Pancreas (tissue), 10 donors: ENCODE measurements around the gene ELMO2. TPM values are rescaled to one million over a fixed set of nuclear protein-coding genes. Genes with fewer than 3 reads are reported as not detected.
"Not testable (repeated sequence)": the region's sequence is repeated elsewhere in the genome, so short reads cannot be mapped to it uniquely, and the experiment has no call there.

ENCODE experiments used
- ATAC-seq, 4 donors: fragments of 200-7000 bp; cut with Tn5 transposase; one replicate each; pipeline versions ENCODE4 v1.8.0 to v1.9.1; 2020; ENCODE audit warnings: mild to moderate bottlenecking in 4 of 4, moderate library complexity in 4 of 4
- DNase-seq, 6 donors: peaks; one replicate each; pipeline ENCODE4 v3.0.0-alpha.2; 2020
- FAIRE-seq: peaks from 2 replicates; lab custom pipeline; 2012; peaks lifted over from hg19 to GRCh38; lab: Jason Lieb, UNC
- H3K27ac ChIP-seq, 4 donors: fragments of 200-600 bp; sonication (generic); 1 replicate in 3 of 4; 2 replicates in 1 of 4; pipeline versions ENCODE4 v1.5.0 to v1.8.0; 2020
- H3K27me3 ChIP-seq, 4 donors: fragments of 200-600 bp; one replicate each; pipeline ENCODE4 v1.8.0; 2021
- H3K36me3 ChIP-seq, 3 donors: fragments of 200-600 bp; sonication (generic) in 1 of 3; one replicate each; pipeline versions ENCODE4 v1.5.0 to v1.8.0; 2020 to 2021
- H3K4me1 ChIP-seq, 3 donors: fragments of 200-600 bp; one replicate each; pipeline ENCODE4 v1.8.0; 2021
- H3K4me3 ChIP-seq, 4 donors: fragments of 200-600 bp; sonication (generic) in 2 of 4; one replicate each; pipeline versions ENCODE4 v1.5.0 to v1.8.0; 2020 to 2021
- H3K9me3 ChIP-seq, 4 donors: fragments of 200-600 bp; one replicate each; pipeline ENCODE4 v1.8.0; 2021
- CTCF ChIP-seq, 4 donors: fragments of 200-600 bp; sonication (generic) in 3 of 4; IDR thresholded peaks; one replicate each; pipeline versions ENCODE4 v1.5.0 to v1.8.0; 2021; ENCODE audit warnings: antibody characterized with exemption in 4 of 4
- WGBS, 2 donors: extraction: QIAGEN DNeasy Blood & Tissue Kit; methylation state at CpG; one replicate each; pipeline ENCODE4 v1.1.7; 2013; 5-methylcytosine and 5-hydroxymethylcytosine counted together
- intact Hi-C, 3 donors: fragments of 100-400 bp; cut with DNase I; formaldehyde crosslinking; loops; one replicate each; pipeline versions ENCODE4 v1.11.1 to v1.14.2; 2022
- polyA plus RNA-seq, 2 donors: library from polyadenylated mRNA; stranded (reverse); fragments of 200-250 nt; gene quantifications; one replicate each; pipeline ENCODE4 v1.2.3, GENCODE V29; 2013
- total RNA-seq, 6 donors: library from RNA; stranded (reverse); fragmentation: NEBNext Ultra II Directional in 4 of 6; extraction: Animal tissue kit (Norgen Biotek cat#: 25700) in 4 of 6; gene quantifications; one replicate each; pipeline versions ENCODE4 v1.2.1 to v1.2.4, GENCODE V29; 2021 to 2023
- donor health status: healthy with polysubstance abuse.
- donor health status: DM: no; HTN: no; CAD: no; lungs with moderate emphysema.
- donor health status: DM: no; HTN: no; CAD: no.
- donor health status: control.
- donor health status: control.
- donor health status: Bipolar disorder and iron deficiency.
- donor health status: DM: yes; HTN: yes; CAD: no.
- donor health status: DM: no; HTN: no; CAD: no.
- donor health status: DM: no; HTN: no; CAD: no.
- donor health status: DM: yes; HTN: yes; CAD: no.

Gene ELMO2
- total and polyA plus RNA-seq, 8 donors: 16.7 to 32.6 (median 27.7) TPM

GRCh38 chr20:46388201-46388836 lies 18.1 kb downstream of the ELMO2 start:
- no peaks in the 10 kb centered on the region for H3K4me1 ChIP-seq
- no peak overlapping the region for H3K27ac ChIP-seq
- H3K9me3 ChIP-seq: no peaks in the 10 kb centered on the region
- no peak overlapping the region for H3K4me3 ChIP-seq
- FAIRE-seq (no peak), ATAC-seq (peak in 2 of 4 donors; percentile 22 to 47), DNase-seq (no peak)
- TF ChIP-seq CTCF (IDR thresholded peaks at IDR 0.05): no peak
- intact Hi-C loops: no loop called here
- no peaks in the 10 kb centered on the region for H3K27me3 ChIP-seq
- peaks cover 0 to 78% (median 17%) of the 10 kb centered on the region in 3 donors for H3K36me3 ChIP-seq
- WGBS, 2 donors: 62 to 64% methylated on average over 5 of the region's 5 CpGs

GRCh38 chr20:46387054-46387453 lies 19.4 kb downstream of the ELMO2 start:
- H3K27ac ChIP-seq, H3K9me3 ChIP-seq, H3K4me1 ChIP-seq, FAIRE-seq, DNase-seq, H3K27me3 ChIP-seq, ATAC-seq, H3K4me3 ChIP-seq, intact Hi-C loops: not testable (repeated sequence)
- 92 to 93% methylated on average over 3 of the region's 3 CpGs for WGBS, 2 donors
- peaks cover 0 to 81% (median 18%) of the 10 kb centered on the region in 3 donors for H3K36me3 ChIP-seq

GRCh38 chr20:46378412-46379009 lies 27.9 kb downstream of the ELMO2 start:
- TF ChIP-seq CTCF (IDR thresholded peaks at IDR 0.05): no peak
- Histone ChIP-seq H3K27me3 (no peaks in the 10 kb centered on the region), H3K9me3 (no peaks in the 10 kb centered on the region), H3K4me3 (no peak overlapping the region), H3K27ac (no peak overlapping the region), H3K4me1 (no peaks in the 10 kb centered on the region), H3K36me3 (peaks cover 3 to 78% (median 33%) of the 10 kb centered on the region in 3 donors)
- intact Hi-C loops: no loop called here
- WGBS, 2 donors: 91 to 92% methylated on average over 2 of the region's 2 CpGs
- peak in 1 of 4 donors; percentile 22 for ATAC-seq
- FAIRE-seq: no peak
- no peak for DNase-seq

DNA sequence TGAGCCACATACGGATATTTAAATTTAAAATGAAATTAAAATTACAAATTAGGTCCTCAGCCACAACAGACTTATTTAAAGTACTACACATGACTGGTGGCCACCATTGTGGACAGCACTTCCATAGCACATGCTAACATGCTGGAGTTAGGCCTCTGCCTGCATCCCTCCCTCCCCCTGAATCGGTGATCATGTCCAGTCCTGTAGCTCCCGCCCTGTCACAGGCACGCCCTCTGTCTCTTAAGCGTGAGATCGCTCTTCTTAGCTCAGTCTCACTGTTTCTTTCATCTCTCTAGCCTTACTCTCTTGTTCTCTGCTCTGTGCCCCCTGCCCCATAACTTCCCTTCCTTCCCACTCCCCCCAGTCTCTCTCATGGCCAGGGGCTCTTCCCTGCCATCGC lies 28.9 kb downstream of the ELMO2 start:
- DNase-seq (no peak), FAIRE-seq (no peak), ATAC-seq (no peak)
- Histone ChIP-seq H3K4me1 (no peaks in the 10 kb centered on the region), H3K4me3 (no peak overlapping the region), H3K36me3 (peaks cover 10 to 79% (median 36%) of the 10 kb centered on the region in 3 donors), H3K27ac (no peak overlapping the region), H3K27me3 (no peaks in the 10 kb centered on the region), H3K9me3 (no peaks in the 10 kb centered on the region)
- intact Hi-C loops: no loop called here
- 88 to 90% methylated on average over 7 of the region's 7 CpGs for WGBS, 2 donors
- TF ChIP-seq CTCF (IDR thresholded peaks at IDR 0.05): no peak

DNA sequence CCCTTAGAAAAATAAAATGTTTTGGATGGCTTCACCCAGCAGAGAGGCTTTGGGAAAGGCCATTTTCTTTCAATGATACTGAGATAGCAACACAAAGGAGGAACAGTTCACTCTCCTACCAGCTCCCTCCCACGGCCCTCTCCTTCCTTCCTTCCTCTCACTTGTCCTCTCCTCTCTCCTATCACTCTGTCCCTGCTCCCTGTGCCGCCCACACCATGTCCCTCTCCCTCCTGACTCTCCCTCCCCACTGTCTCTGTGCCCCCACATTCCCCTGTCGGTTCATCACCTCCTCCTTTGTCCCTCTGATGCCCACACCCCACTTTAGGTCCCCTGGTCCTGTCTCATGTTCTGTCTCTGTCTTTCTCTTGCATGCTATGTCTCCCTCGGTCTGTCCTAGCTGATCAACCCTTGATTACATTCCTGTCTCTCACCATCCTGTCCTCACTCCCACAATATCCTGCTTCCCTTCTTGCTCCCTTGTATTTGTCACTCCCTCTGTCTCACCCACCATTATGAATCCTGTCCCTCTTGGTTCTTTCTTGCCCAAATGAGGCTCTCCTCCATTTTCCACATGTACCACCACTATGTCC lies 30.1 kb downstream of the ELMO2 start:
- ATAC-seq (no peak), FAIRE-seq (no peak), DNase-seq (no peak)
- H3K4me3 ChIP-seq: no peak overlapping the region
- no peaks in the 10 kb centered on the region for H3K9me3 ChIP-seq
- no peaks in the 10 kb centered on the region for H3K27me3 ChIP-seq
- no peaks in the 10 kb centered on the region for H3K4me1 ChIP-seq
- peaks cover 11 to 82% (median 31%) of the 10 kb centered on the region in 3 donors for H3K36me3 ChIP-seq
- intact Hi-C loops: no loop called here
- H3K27ac ChIP-seq: no peak overlapping the region
- 81 to 83% methylated on average over 4 of the region's 4 CpGs for WGBS, 2 donors
- TF ChIP-seq CTCF (IDR thresholded peaks at IDR 0.05): no peak
